RWPE1 (cell line): Measurements from ENCODE around the gene RNASEH2A.
"Not testable (repeated sequence)": the region's sequence is repeated elsewhere in the genome, so short reads cannot be mapped to it uniquely, and the experiment has no call there.

ENCODE experiments used
- CTCF ChIA-PET: fragments of 350-600 bp; sonication (Branson Sonifier 250); formaldehyde crosslinking; extraction: SDS; loops from one replicate; lab custom pipeline; 2021; lab: Yijun Ruan, JAX
- POLR2A ChIA-PET: fragments of 400-600 bp; formaldehyde crosslinking; extraction: SDS; loops from one replicate; lab custom pipeline; 2020; ENCODE audit warnings: antibody characterized with exemption; ENCODE audit not compliant: low non-redundant PET; lab: Yijun Ruan, JAX
- DNase-seq: peaks from one replicate; pipeline ENCODE4 v3.0.0; 2012; ENCODE audit warnings: low spot score
- H3K27ac ChIP-seq: fragments of 450-650 bp; 2 replicates; pipeline ENCODE4 v1.5.1; 2017
- TF ChIP-seq, protein P1 (sequence below): fragments of 450-650 bp; conservative IDR thresholded peaks from 2 replicates; pipeline ENCODE4 v1.5.1; 2017; ENCODE audit warnings: low read depth, mild to moderate bottlenecking

Gene RNASEH2A

DNA sequence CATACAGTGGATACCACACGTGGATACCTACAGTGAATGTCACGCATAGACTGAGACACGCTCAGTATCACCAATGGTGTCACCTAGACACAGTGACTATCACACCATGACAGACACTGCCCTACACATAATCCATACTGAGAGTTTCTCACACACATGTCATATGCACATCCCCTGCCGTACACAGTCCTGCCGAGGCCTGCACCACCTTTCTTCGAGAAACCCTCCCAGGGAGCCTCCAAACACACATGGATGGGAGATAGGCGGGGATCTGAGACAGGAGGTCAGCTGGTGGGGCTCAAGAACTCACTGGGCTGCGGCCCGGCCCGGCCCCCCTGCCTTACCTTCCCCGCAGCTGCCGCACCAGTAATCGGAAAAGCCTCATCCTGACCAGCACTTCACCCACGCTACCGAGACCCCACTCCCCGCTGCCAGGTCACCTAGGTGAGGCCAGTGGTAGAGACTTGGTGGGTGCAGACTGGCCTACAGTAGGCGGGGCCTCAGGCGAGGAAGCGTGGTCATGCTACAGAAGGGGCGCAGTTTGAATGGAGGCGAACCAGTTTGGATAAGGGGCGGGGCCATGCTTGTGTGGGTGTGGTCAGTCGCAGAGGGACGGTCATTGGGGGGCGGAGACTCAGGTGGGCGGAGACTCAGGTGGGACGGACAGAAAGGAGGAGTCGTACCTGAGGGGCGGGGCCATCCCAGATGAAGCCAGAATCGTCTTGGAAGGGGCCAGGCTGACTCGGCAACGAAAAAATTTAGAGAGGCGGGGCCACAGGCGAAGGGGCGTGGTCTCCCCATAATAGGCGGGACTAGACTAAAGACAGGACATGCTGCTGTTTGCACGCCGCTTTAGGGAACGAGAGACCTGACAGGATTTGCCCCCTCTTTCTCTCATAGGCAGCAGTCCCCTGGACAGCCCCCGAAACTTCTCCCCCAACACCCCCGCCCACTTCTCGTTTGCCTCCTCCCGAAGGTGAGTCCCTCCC, 34.0 kb downstream of the RNASEH2A start:
- DNase-seq = peak; percentile 94
- CTCF ChIA-PET = no interaction called here

DNA sequence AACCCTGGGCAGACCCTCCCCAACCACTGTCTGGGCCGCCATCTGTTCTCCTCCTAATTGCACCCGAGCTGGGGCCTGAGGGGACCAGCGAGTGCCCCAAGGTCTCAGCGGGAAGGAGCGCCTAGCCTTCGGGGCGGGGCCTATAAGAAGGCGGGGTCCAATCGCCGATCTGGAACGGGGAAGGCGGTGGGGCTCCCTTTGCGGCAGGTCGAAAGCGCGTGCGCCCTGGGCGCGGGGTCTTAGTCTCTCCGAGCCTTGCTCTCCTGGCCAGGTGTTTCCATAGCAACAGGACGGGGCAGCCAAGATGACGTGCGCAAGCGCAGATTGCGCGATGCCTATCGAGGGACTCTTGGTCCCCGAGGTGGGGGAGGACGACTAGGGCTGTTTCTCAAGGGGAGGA, 34.7 kb downstream of the RNASEH2A start:
- ChIA-PET CTCF (no interaction called here), POLR2A (no interaction called here)
- no peak for DNase-seq
- peak overlapping the region; percentile 60 for H3K27ac ChIP-seq
- TF ChIP-seq, protein P1, sequence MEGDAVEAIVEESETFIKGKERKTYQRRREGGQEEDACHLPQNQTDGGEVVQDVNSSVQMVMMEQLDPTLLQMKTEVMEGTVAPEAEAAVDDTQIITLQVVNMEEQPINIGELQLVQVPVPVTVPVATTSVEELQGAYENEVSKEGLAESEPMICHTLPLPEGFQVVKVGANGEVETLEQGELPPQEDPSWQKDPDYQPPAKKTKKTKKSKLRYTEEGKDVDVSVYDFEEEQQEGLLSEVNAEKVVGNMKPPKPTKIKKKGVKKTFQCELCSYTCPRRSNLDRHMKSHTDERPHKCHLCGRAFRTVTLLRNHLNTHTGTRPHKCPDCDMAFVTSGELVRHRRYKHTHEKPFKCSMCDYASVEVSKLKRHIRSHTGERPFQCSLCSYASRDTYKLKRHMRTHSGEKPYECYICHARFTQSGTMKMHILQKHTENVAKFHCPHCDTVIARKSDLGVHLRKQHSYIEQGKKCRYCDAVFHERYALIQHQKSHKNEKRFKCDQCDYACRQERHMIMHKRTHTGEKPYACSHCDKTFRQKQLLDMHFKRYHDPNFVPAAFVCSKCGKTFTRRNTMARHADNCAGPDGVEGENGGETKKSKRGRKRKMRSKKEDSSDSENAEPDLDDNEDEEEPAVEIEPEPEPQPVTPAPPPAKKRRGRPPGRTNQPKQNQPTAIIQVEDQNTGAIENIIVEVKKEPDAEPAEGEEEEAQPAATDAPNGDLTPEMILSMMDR = no peak

More for the DNA sequence above, 34.0 kb downstream of the RNASEH2A start:
- TF ChIP-seq, protein P1 = no peak
- POLR2A ChIA-PET = no interaction called here
- H3K27ac ChIP-seq = peak overlapping the region; percentile 60

DNA sequence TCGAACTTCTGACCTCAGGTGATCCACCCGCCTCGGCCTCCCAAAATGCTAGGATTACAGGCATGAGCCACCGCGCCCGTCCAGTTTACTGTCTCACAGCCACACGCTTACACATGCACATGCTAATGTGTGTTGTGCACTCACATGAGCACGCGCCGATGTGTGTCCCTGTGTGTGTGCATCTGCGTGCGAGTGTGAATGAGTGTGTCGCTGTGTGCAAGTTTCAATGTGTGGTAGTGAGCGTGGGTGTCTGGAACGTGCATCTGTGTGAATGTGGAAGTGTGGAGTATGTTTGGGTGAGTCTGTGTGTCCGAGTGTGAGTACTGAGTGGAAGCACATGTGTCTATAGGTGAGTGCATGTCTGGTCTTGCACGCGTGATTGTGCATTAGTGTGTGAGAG, 36.1 kb downstream of the RNASEH2A start:
- DNase-seq = no peak
- no peak overlapping the region for H3K27ac ChIP-seq
- TF ChIP-seq, protein P1 = no peak
- CTCF ChIA-PET = no interaction called here
- POLR2A ChIA-PET = no interaction called here

DNA sequence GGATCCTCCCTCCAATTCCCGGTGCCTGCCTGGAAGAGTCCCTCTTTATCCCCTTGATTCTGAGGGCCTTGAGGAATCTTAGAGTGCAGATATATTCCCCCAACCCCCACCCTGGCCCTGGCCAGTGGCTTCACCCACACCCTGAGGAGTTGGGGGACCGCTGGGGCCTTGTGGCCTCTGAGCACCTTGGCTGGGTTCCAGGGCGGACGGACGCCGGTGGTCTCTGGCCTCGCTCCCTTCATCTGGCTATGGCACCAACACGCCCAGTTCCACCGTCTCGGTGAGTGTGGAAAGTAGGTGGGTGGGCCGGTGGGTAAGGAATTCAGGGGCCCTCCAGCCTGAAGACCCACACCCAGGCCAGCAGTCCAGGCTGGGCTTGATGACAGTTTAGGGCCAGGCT, 36.9 kb downstream of the RNASEH2A start:
- TF ChIP-seq, protein P1 = no peak
- no peak for DNase-seq
- ChIA-PET CTCF (no interaction called here), POLR2A (no interaction called here)
- no peak overlapping the region for H3K27ac ChIP-seq

DNA sequence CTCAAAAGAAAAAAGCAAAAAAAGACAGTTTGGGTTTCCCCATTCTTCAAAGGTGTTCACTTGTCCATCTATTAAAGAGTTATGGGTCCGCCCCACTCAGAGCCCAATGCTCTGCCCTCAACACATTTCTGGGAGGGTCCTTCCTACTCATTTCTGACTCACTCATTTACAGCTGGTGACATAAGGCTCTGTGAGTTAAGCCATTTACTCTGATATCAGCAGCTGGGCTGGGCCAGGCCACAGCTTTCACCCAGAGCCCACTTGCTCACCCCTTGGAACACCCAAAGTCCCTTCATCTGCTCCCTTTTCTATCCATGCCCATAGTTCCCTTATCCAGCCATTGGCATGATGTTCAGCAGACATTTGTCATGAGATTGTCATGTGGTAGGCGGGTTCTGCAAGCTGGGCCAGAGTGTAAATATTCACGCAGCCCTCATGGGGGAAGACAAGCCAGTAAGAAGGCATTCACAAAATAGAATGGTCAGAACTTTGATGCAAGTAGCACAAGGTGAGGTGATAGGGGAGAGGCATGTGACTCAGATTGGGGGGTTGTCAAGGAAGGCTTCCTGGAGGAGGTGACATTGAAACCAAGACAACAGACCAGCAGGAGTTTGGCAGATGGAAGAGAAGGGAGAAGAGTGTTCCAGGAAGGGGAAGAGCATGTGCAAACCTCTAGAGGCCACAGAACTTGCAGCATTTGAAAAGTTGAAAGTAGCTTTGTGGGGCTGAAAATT, 37.8 kb downstream of the RNASEH2A start:
- ChIA-PET CTCF (interaction anchor here (0.6 to 1.0 kb wide), 3 partner anchors 86 to 1762 kb away, joined by 3 to 4 read pairs (median 3); no protein-coding TSS in a partner anchor), POLR2A (no interaction called here)
- no peak for DNase-seq

DNA sequence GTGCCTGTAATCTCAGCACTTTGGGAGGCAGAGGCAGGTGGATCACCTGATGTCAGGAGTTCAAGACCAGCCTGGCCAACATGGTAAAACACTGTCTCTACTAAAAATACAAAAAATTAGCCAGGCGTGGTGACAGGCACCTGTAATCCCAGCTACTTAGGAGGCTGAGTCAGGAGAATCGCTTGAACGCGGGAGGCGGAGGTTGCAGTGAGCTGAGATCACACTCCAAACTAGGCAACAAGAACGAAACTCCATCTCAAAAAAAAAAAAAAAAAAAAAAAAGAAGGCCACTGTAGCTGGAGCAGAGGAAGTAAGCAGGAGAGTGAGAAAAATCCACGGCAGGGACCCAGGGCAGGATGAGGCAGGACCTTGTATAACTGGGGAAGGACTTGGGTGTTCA, 40.2 kb downstream of the RNASEH2A start:
- DNase-seq, H3K27ac ChIP-seq, POLR2A ChIA-PET: not testable (repeated sequence)
- CTCF ChIA-PET = interaction anchor here (0.6 to 2.9 kb wide), 11 partner anchors 11 to 130 kb away, joined by 3 to 25 read pairs (median 5); no protein-coding TSS in a partner anchor

More for the DNA sequence above, 37.8 kb downstream of the RNASEH2A start:
- H3K27ac ChIP-seq = no peak overlapping the region
- TF ChIP-seq, protein P1 = no peak
